Measurements from ENCODE around the gene THRB.

THRB gene

DNA sequence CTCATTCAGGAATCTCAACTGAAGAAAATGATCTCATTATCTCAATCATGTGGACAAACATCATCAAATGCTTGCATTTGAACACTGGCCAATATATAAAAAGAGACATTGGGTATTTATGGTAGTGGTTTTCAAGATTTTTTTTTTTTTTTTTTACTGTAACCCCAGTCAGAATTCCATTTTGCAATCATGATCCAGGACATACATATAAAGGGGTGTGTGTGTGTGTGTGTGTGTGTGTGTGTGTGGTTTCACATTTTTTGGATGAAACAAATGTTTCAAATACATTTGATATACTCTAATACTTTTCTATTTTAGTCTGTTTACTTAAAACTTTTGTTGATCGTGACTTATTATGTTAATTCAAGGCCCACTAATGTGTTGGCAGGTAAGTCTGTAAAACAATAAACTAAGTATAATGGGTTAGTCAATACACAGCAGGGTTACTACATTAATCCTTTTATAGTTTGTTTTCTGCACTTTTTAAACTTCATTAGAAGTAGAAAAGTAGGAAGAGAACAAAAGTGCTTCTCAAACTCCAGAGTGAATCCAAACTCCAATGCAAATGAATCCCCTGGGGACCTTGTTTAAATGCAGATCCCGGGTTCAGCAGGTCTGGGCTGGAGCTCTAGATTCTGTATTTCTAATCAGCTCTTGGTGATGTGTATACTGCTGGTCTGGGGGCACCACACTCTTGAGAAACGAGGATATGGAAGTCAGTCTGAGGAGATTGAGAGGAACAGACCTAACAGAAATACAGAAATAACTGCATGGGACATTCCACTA, 17.6 kb downstream of the THRB start:
- FAIRE-seq (no peak), DNase-seq (ENCODE audit: insufficient read length, low spot score) (no peak)
- TF ChIP-seq, protein P1, sequence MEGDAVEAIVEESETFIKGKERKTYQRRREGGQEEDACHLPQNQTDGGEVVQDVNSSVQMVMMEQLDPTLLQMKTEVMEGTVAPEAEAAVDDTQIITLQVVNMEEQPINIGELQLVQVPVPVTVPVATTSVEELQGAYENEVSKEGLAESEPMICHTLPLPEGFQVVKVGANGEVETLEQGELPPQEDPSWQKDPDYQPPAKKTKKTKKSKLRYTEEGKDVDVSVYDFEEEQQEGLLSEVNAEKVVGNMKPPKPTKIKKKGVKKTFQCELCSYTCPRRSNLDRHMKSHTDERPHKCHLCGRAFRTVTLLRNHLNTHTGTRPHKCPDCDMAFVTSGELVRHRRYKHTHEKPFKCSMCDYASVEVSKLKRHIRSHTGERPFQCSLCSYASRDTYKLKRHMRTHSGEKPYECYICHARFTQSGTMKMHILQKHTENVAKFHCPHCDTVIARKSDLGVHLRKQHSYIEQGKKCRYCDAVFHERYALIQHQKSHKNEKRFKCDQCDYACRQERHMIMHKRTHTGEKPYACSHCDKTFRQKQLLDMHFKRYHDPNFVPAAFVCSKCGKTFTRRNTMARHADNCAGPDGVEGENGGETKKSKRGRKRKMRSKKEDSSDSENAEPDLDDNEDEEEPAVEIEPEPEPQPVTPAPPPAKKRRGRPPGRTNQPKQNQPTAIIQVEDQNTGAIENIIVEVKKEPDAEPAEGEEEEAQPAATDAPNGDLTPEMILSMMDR (IDR thresholded peaks at IDR 0.05; ENCODE audit: insufficient read depth, missing control alignments) = no peak

DNA sequence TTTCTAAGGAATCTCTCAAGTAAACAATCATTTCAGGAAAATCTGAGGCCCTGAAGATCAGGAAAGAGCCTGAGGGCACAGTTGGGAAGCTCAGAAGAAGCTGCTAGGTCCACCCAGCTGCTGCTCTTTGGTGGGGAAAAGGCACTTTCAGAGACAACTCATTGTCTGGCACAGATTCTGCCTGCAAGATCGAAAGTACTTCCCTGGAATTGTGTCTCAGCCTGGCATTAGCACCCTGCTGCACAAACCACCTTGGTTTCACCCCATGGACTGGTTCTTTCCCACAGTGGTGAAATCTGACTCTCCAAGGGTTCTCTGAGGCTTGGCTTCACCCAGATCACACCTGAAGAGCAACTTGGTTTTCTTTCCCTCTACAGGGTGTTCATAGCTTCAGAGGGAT, 18.7 kb downstream of the THRB start:
- TF ChIP-seq, protein P1 (IDR thresholded peaks at IDR 0.05; ENCODE audit: insufficient read depth, missing control alignments) = no peak
- DNase-seq (ENCODE audit: insufficient read length, low spot score) (no peak), FAIRE-seq (no peak)

DNA sequence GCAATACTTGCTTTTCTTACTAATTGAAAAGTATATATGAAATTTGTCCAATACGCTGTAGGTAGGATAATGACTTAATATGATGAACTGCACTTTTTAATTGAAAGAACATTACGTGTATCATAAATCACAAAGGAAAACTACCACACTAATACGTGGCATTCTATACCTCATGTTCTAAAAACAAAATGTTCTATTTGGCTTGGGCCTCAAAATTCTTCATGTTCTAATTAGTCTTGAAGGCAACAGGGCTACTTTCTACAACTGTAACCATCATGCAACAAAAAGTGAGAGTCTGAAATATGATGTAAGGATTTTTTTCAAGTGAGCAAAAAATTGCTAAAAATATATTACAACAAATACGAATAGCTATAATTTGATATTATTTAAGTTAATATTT, 19.8 kb downstream of the THRB start:
- TF ChIP-seq, protein P1 (IDR thresholded peaks at IDR 0.05; ENCODE audit: insufficient read depth, missing control alignments) = no peak
- no peak for DNase-seq (ENCODE audit: insufficient read length, low spot score)
- FAIRE-seq = no peak

DNA sequence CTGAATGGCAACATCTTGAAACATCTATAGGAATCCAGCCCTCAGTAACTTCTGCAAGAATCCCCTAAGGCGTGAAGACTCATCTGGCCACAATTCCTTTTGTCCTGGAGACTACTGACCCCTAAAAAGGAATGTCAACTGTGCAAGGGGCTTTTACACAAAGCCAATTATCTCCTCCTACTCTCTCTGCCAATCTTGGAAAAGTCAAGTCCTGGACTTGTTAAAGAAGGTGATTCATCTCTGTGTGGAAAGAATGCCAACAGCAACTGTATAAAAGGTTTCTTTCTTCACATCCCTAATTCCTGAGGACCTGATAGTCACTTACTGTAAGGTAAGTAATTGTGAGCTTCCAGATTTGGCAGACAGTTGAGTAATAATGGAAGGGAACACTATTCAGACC, 22.3 kb downstream of the THRB start:
- DNase-seq (ENCODE audit: insufficient read length, low spot score) (no peak), FAIRE-seq (no peak)
- TF ChIP-seq, protein P1 (IDR thresholded peaks at IDR 0.05; ENCODE audit: insufficient read depth, missing control alignments) = no peak

DNA sequence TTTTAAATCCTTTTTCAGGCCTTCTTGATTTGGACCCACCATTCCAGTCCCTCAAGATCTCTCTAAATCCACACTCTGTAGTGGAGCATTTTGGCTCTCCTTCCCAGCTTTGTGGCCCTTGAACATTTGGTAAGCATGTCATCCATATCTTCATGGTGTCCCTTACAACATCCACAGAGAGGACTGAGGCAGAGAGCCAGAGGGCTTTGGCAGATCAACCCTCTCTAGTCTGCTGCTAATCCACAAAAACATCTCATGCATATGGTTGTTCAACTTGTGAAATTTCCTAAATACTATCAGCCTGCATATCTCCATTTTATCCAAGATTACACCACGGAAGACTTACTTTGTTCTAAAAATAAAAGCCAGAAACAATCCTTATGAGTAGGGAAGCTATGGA, 23.2 kb downstream of the THRB start:
- no peak for DNase-seq (ENCODE audit: insufficient read length, low spot score)
- no peak for FAIRE-seq
- TF ChIP-seq, protein P1 (IDR thresholded peaks at IDR 0.05; ENCODE audit: insufficient read depth, missing control alignments) = no peak

DNA sequence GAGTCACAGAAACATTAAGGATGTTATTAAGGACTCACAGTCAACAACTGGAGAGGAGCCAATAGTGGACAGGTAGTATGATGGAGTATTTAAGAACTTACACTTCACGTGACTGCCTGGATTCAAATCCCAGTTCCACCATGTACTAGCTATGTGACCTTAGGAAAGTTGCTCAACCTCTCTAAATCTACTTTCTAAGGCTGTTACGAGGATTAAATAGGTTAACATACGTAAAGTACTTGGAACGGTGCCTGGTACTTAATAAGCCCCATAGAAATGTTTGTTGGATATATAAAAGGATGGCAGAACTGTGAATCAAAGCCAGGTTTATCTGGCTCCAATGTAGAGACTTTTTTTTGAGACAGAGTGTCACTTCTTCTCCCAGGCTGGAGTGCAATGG, 24.4 kb downstream of the THRB start:
- no peak for FAIRE-seq
- TF ChIP-seq, protein P1 (IDR thresholded peaks at IDR 0.05; ENCODE audit: insufficient read depth, missing control alignments) = no peak
- DNase-seq (ENCODE audit: insufficient read length, low spot score) = no peak

DNA sequence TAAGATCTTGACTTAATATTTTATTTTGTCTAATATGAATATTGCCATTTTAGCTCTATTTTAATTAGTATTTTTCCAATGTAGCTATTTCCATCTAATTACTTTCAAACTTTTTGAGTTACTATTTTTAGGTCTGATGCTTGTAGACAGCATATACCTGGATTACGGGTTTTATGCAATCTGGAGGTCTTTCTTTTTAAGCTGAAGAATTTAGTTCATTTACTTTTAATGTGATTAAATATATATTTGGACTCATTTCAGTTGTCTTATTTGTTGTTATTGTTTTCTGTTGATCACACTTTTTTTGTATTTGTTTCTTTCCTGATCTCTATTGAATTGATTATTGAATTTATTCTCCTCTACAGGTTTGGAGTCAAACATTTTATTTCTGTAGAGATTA, 30.3 kb downstream of the THRB start:
- FAIRE-seq (no peak), DNase-seq (ENCODE audit: insufficient read length, low spot score) (no peak)
- TF ChIP-seq, protein P1 (IDR thresholded peaks at IDR 0.05; ENCODE audit: insufficient read depth, missing control alignments) = no peak

All from D721Med (cell line).